ENCODE data around the gene RXFP4.

DNA sequence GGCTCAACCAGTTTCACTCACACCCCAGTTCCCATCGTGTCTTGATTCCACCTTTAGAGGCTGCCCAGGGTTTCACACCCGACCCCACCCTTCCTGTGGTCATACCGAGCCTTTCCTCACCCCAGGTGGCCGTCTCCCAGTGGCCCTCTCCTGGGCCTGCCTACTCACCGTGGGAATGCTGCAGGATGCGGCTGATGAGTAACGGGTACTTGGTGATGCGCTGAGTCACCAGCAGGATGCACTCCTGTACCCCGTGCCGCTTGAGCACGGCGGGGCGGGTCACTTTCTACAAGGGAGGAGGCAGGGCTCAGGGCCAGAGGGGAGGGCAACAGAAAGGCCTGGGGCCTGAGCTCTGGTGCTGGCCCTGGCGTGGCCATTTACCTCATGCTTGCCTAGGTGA is 20.5 kb downstream of the RXFP4 start:
- TF ChIP-seq, protein P1, sequence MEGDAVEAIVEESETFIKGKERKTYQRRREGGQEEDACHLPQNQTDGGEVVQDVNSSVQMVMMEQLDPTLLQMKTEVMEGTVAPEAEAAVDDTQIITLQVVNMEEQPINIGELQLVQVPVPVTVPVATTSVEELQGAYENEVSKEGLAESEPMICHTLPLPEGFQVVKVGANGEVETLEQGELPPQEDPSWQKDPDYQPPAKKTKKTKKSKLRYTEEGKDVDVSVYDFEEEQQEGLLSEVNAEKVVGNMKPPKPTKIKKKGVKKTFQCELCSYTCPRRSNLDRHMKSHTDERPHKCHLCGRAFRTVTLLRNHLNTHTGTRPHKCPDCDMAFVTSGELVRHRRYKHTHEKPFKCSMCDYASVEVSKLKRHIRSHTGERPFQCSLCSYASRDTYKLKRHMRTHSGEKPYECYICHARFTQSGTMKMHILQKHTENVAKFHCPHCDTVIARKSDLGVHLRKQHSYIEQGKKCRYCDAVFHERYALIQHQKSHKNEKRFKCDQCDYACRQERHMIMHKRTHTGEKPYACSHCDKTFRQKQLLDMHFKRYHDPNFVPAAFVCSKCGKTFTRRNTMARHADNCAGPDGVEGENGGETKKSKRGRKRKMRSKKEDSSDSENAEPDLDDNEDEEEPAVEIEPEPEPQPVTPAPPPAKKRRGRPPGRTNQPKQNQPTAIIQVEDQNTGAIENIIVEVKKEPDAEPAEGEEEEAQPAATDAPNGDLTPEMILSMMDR (IDR thresholded peaks at IDR 0.05) = peak in 2 of 4 experiments; percentile 31 to 62
- no peak for TF ChIP-seq POLR2A (IDR thresholded peaks at IDR 0.05)
